ENCODE results near the gene PRKAG2.

The PRKAG2 gene

GRCh38 chr7:151820491-151821105, 56.3 kb downstream of the PRKAG2 start:
- TF ChIP-seq FOXM1 (IDR thresholded peaks at IDR 0.05; ENCODE audit: borderline replicate concordance, low read depth) (no peak), NFIC (IDR thresholded peaks at IDR 0.05) (no peak), CEBPB (IDR thresholded peaks at IDR 0.05) (no peak), TCF12 (IDR thresholded peaks at IDR 0.05; ENCODE audit: low read depth) (no peak), USF1 (IDR thresholded peaks at IDR 0.05) (no peak), EP300 (IDR thresholded peaks at IDR 0.05; ENCODE audit: borderline replicate concordance) (no peak), ZBTB7A (IDR thresholded peaks at IDR 0.05; ENCODE audit: low read depth) (no peak), YY1 (IDR thresholded peaks at IDR 0.05; ENCODE audit: low read depth) (no peak), CREB1 (IDR thresholded peaks at IDR 0.05; ENCODE audit: low read depth) (no peak), REST (IDR thresholded peaks at IDR 0.05; ENCODE audit: low read depth) (no peak), EGR1 (IDR thresholded peaks at IDR 0.05) (no peak), TAF1 (IDR thresholded peaks at IDR 0.05; ENCODE audit: low read depth) (no peak), RAD21 (IDR thresholded peaks at IDR 0.05; ENCODE audit: low read depth) (no peak), MAX (IDR thresholded peaks at IDR 0.05) (no peak), TEAD4 (IDR thresholded peaks at IDR 0.05) (no peak)

GRCh38 chr7:151819866-151820265, 57.0 kb downstream of the PRKAG2 start:
- no peak for TF ChIP-seq REST (IDR thresholded peaks at IDR 0.05; ENCODE audit: low read depth)
- TF ChIP-seq RAD21 (IDR thresholded peaks at IDR 0.05; ENCODE audit: low read depth): no peak
- TF ChIP-seq CREB1 (IDR thresholded peaks at IDR 0.05; ENCODE audit: low read depth): no peak

GRCh38 chr7:151818674-151819519, 58.0 kb downstream of the PRKAG2 start:
- TF ChIP-seq ZBTB7A (IDR thresholded peaks at IDR 0.05; ENCODE audit: low read depth): no peak
- TF ChIP-seq TEAD4 (IDR thresholded peaks at IDR 0.05): no peak
- TF ChIP-seq EGR1 (IDR thresholded peaks at IDR 0.05): no peak
- TF ChIP-seq EP300 (IDR thresholded peaks at IDR 0.05; ENCODE audit: borderline replicate concordance): no peak
- no peak for TF ChIP-seq MAX (IDR thresholded peaks at IDR 0.05)
- TF ChIP-seq CEBPB (IDR thresholded peaks at IDR 0.05): no peak
- no peak for TF ChIP-seq FOXM1 (IDR thresholded peaks at IDR 0.05; ENCODE audit: borderline replicate concordance, low read depth)
- TF ChIP-seq USF1 (IDR thresholded peaks at IDR 0.05): no peak
- TF ChIP-seq RAD21 (IDR thresholded peaks at IDR 0.05; ENCODE audit: low read depth): no peak
- no peak for TF ChIP-seq TCF12 (IDR thresholded peaks at IDR 0.05; ENCODE audit: low read depth)

GRCh38 chr7:151817981-151818673, 58.8 kb downstream of the PRKAG2 start:
- TF ChIP-seq ZBTB7A (IDR thresholded peaks at IDR 0.05; ENCODE audit: low read depth): no peak
- no peak for TF ChIP-seq FOXM1 (IDR thresholded peaks at IDR 0.05; ENCODE audit: borderline replicate concordance, low read depth)
- TF ChIP-seq TAF1 (IDR thresholded peaks at IDR 0.05; ENCODE audit: low read depth): no peak
- no peak for TF ChIP-seq TCF12 (IDR thresholded peaks at IDR 0.05; ENCODE audit: low read depth)
- TF ChIP-seq EGR1 (IDR thresholded peaks at IDR 0.05): no peak
- TF ChIP-seq TEAD4 (IDR thresholded peaks at IDR 0.05): no peak
- no peak for TF ChIP-seq CEBPB (IDR thresholded peaks at IDR 0.05)
- no peak for TF ChIP-seq REST (IDR thresholded peaks at IDR 0.05; ENCODE audit: low read depth)
- TF ChIP-seq YY1 (IDR thresholded peaks at IDR 0.05; ENCODE audit: low read depth): no peak
- TF ChIP-seq CREB1 (IDR thresholded peaks at IDR 0.05; ENCODE audit: low read depth): no peak
- no peak for TF ChIP-seq USF1 (IDR thresholded peaks at IDR 0.05)
- TF ChIP-seq RAD21 (IDR thresholded peaks at IDR 0.05; ENCODE audit: low read depth): no peak
- TF ChIP-seq EP300 (IDR thresholded peaks at IDR 0.05; ENCODE audit: borderline replicate concordance): no peak
- no peak for TF ChIP-seq NFIC (IDR thresholded peaks at IDR 0.05)
- TF ChIP-seq MAX (IDR thresholded peaks at IDR 0.05): no peak
